AG10803 (cell line): ENCODE measurements around the gene NTRK2.

ENCODE experiments used
- DNase-seq: peaks from one replicate; pipeline ENCODE4 v3.0.0; 2010; ENCODE audit warnings: low read depth
- H3K4me3 ChIP-seq: 2 replicates; pipeline ENCODE4 v1.5.1; 2011; ENCODE audit warnings: mild to moderate bottlenecking, low read length, control low read depth
- CTCF ChIP-seq: conservative IDR thresholded peaks from 2 replicates; pipeline ENCODE4 v1.5.1; 2011; ENCODE audit warnings: mild to moderate bottlenecking, low read length, control low read depth, inconsistent platforms

Gene NTRK2

DNA sequence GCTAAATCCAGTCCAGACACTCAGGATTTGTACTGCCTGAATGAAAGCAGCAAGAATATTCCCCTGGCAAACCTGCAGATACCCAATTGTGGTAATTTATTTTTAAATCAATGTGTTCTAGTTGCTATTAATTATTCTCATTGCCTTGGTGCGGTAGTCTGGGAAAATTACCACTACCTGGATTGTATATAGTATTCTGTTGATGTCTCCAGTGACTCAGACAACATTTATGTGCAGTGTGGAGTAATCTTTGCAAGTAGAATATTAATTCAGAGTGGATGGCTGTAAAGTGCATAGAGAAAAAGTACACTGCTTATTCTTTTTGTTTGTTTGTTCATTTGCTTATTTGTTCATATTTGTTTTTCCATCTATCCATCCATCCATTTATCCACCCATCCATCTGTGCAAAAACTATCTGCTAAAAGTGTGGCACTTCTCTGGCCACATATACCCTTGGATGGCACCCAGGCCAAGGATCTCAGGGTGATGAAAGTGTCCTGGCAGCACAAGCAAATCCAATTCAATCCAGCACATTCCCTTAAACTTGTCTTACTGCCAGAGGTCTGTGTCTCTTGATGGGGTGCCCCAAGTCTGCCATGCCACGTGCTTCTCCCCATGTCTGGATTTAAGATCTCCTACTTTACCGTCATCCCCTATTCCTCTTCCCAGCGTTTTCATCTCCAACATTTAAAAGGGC is 41.3 kb downstream of the NTRK2 start:
- H3K4me3 ChIP-seq: no peak overlapping the region
- no peak for DNase-seq
- no peak for TF ChIP-seq CTCF

DNA sequence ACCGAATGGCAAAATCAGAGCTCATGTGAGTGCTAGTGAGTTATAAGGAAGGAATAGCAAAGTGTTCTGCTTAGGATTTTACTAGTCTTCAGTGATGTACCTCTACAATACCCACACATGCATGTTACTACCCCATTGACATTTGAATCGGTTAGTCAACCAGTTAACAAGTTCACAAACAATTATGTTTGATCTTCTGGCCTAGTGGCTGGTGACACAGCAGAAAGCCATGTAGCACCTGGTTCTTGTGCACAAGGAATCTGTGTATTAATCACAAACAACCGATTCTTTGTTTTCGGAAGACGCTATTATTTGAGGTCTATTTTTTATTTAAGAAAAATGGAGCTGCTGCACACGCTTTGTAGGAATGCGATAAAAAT is 41.9 kb downstream of the NTRK2 start:
- no peak for DNase-seq
- TF ChIP-seq CTCF: no peak
- H3K4me3 ChIP-seq: no peak overlapping the region

- DNase-seq: peak; percentile 5
- TF ChIP-seq CTCF: no peak
These were observed 42.4 kb downstream of the NTRK2 start for GRCh38 chr9:84711936-84712335.

DNA sequence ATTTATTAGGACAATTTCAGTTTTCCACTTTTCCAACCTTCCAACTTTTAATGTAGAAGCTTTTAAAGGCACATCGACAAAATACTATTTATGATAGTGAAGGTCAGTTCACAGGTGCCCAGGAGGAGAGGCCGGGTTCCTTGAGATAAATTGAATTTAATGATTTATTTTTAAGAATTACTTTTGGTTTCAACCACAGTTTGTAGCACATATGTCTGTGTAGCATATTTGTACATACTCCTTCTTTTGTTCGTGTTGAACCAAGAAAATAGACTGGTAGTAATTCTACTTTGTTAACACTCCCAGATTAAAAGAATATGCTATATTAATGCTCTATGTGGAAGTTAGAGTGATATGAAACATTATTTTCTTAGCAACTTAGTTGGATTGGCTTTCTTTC is 46.7 kb downstream of the NTRK2 start:
- no peak overlapping the region for H3K4me3 ChIP-seq
- TF ChIP-seq CTCF: no peak
- no peak for DNase-seq

More at GRCh38 chr9:84711936-84712335, 42.4 kb downstream of the NTRK2 start:
- H3K4me3 ChIP-seq: no peak overlapping the region

- H3K4me3 ChIP-seq: no peak overlapping the region
- no peak for DNase-seq
- no peak for TF ChIP-seq CTCF
These were observed 48.9 kb downstream of the NTRK2 start for GRCh38 chr9:84718476-84718875.

DNA sequence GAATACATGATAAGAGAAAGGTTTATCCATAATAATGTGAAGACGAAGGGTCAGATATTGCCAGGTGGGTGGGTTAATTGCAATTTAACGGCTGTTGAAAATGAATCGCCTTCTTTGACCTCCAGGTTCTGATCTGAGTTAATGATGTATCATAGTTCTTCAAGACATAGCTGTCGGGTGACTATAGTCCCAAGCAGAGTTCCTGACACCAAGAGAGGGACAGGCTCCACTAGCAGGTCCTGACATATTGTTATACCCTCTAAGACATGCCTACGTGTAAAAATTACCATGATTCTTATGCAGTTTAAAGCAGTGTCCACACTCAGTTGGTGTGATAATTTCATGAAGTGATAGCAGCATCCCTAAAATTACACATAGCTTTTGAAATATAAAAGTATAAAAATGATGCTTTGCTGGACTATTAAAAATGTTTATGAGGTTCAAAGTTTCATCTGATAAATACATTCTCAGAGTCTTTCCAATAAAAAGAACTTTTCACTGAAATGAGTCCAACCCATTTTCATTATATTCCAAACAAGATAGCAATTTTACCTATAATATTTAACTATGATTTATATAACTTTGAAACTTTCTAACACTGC is 53.0 kb downstream of the NTRK2 start:
- H3K4me3 ChIP-seq: no peak overlapping the region
- TF ChIP-seq CTCF: no peak
- no peak for DNase-seq

- H3K4me3 ChIP-seq: no peak overlapping the region
- DNase-seq: no peak
These were observed 53.9 kb downstream of the NTRK2 start for GRCh38 chr9:84723426-84723825.

More at GRCh38 chr9:84723426-84723825, 53.9 kb downstream of the NTRK2 start:
- no peak for TF ChIP-seq CTCF
